T-helper 1 cell treated with Interleukin-12 subunit alpha and Interleukin-12 subunit beta and Interleukin-4 antibody, amounts not matched to agents 30 μg/mL and 1 μg/mL, for 36 hours (primary cell): Measurements from ENCODE around the gene DMTF1.
"Not testable (repeated sequence)": the region's sequence is repeated elsewhere in the genome, so short reads cannot be mapped to it uniquely, and the experiment has no call there.

Source experiments
- H3K27ac Mint-ChIP-seq: one replicate; pipeline ENCODE4 v1.8.0; 2021; ENCODE audit warnings: mild to moderate bottlenecking, mixed read lengths
- H3K27me3 Mint-ChIP-seq: one replicate; pipeline ENCODE4 v1.8.0; 2021; ENCODE audit warnings: low read depth, mixed read lengths
- H3K36me3 Mint-ChIP-seq: one replicate; pipeline ENCODE4 v1.8.0; 2021; ENCODE audit warnings: low read depth, mixed read lengths
- H3K4me1 Mint-ChIP-seq: one replicate; pipeline ENCODE4 v1.8.0; 2021; ENCODE audit warnings: low read depth, mixed read lengths
- H3K4me3 Mint-ChIP-seq: one replicate; pipeline ENCODE4 v1.8.0; 2021; ENCODE audit warnings: mild to moderate bottlenecking, moderate library complexity, mixed read lengths
- H3K9me3 Mint-ChIP-seq: one replicate; pipeline ENCODE4 v1.8.0; 2021; ENCODE audit warnings: mixed read lengths

DMTF1 gene

DNA sequence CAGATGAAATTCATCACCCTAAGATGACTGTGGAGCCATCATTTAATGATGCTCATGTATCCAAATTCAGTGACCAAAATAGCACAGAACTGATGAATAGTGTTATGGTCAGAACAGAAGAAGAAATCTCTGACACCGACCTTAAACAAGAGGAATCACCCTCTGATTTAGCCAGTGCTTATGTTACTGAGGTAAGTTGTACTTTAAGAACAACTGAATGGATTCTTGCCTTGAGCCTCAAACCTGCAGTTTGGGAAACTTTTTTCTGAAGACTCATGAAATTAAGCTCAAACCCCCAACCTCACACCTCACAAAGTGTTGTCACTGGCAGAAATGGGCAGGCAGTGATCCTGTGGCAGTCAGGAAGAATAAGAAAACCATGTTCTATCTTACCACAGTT, 41.7 kb downstream of the DMTF1 start:
- no peak overlapping the region for H3K4me3 Mint-ChIP-seq
- H3K36me3 Mint-ChIP-seq: peaks cover 52% of the 10 kb centered on the region
- no peaks in the 10 kb centered on the region for H3K27me3 Mint-ChIP-seq
- H3K9me3 Mint-ChIP-seq: no peaks in the 10 kb centered on the region
- peaks cover 6% of the 10 kb centered on the region for H3K4me1 Mint-ChIP-seq
- no peak overlapping the region for H3K27ac Mint-ChIP-seq

GRCh38 chr7:87199241-87199640, 47.0 kb downstream of the DMTF1 start:
- Mint-ChIP-seq H3K27ac (peak overlapping the region; percentile 19), H3K27me3 (no peaks in the 10 kb centered on the region), H3K4me3 (no peak overlapping the region), H3K36me3 (peaks cover 74% of the 10 kb centered on the region), H3K9me3 (peaks cover 14% of the 10 kb centered on the region), H3K4me1 (peaks cover 26% of the 10 kb centered on the region)

DNA sequence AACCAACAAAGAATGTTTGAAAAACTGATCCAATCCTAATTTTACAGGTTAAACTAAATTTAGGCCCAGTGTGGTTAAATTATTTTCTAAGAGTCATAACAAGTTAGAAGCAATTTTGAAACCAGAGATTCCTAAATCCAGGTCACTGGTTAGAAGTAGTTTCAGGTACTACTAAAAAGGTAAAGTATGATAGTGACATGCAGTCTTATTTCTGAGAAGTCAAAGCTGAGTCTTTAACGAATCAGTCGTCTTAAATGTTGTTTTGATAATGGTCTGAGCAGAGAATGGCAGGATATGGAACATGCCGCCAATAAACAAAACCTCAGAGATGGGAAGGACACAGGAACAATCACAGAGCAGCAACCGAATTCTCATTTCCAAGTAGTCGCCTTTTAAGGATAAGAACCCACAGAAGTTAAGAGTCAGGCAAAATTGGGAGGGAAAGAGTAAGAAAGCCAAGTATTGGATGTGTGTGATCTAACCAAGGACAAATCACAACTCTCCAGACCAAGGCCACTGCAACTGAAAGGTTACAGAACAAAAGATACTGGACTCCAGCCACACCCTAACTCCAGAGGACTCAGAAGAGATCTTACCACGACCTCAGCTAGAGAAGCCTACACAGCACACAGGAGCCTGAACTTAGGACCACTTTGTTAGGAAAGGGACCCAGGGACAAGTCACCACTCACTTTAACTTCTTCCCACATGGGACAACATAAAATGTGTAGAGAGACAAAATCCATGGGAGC, 47.6 kb downstream of the DMTF1 start:
- H3K4me3 Mint-ChIP-seq: no peak overlapping the region
- no peaks in the 10 kb centered on the region for H3K27me3 Mint-ChIP-seq
- peak overlapping the region; percentile 10 for H3K27ac Mint-ChIP-seq
- H3K9me3 Mint-ChIP-seq: peaks cover 20% of the 10 kb centered on the region
- peaks cover 78% of the 10 kb centered on the region for H3K36me3 Mint-ChIP-seq
- H3K4me1 Mint-ChIP-seq: peaks cover 26% of the 10 kb centered on the region

- Mint-ChIP-seq H3K9me3 (peaks cover 34% of the 10 kb centered on the region), H3K4me3 (no peak overlapping the region), H3K27ac (no peak overlapping the region), H3K4me1 (peaks cover 26% of the 10 kb centered on the region), H3K27me3 (no peaks in the 10 kb centered on the region), H3K36me3 (peaks cover 80% of the 10 kb centered on the region)
Observed at GRCh38 chr7:87202208-87202607, 50.0 kb downstream of the DMTF1 start.

GRCh38 chr7:87202705-87203104, 50.5 kb downstream of the DMTF1 start:
- Mint-ChIP-seq H3K27me3 (no peaks in the 10 kb centered on the region), H3K9me3 (peaks cover 34% of the 10 kb centered on the region), H3K36me3 (peaks cover 80% of the 10 kb centered on the region), H3K4me3 (no peak overlapping the region), H3K27ac (no peak overlapping the region), H3K4me1 (peaks cover 24% of the 10 kb centered on the region)

DNA sequence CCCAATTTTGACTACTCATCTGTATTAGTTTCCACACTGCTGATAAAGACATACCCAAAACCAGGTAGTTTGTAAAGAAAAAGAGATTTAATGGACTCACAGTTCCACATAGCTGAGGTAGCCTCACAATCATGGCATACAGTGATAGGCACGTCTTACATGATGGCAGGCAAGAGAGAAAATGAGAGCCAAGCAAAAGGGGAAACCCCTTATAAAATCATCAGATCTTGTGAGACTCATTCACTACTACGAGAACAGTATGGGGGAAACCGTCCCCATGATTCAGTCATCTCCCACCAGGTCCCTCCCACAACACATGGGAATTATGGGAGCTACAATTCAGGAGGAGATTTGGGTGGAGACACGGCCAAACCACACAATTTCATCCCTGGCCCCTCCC, 51.7 kb downstream of the DMTF1 start:
- H3K9me3 Mint-ChIP-seq: peaks cover 34% of the 10 kb centered on the region
- H3K27ac Mint-ChIP-seq: peak overlapping the region; percentile 62
- peaks cover 81% of the 10 kb centered on the region for H3K36me3 Mint-ChIP-seq
- not testable (repeated sequence) for H3K27me3 Mint-ChIP-seq, H3K4me3 Mint-ChIP-seq
- H3K4me1 Mint-ChIP-seq: peaks cover 35% of the 10 kb centered on the region

GRCh38 chr7:87204933-87205332, 52.7 kb downstream of the DMTF1 start:
- Mint-ChIP-seq H3K4me3 (no peak overlapping the region), H3K27me3 (no peaks in the 10 kb centered on the region), H3K36me3 (peaks cover 77% of the 10 kb centered on the region), H3K9me3 (peaks cover 34% of the 10 kb centered on the region), H3K4me1 (peaks cover 31% of the 10 kb centered on the region), H3K27ac (no peak overlapping the region)

- H3K4me1 Mint-ChIP-seq: peaks cover 31% of the 10 kb centered on the region
- H3K36me3 Mint-ChIP-seq: peaks cover 71% of the 10 kb centered on the region
- H3K27ac Mint-ChIP-seq, H3K27me3 Mint-ChIP-seq, H3K4me3 Mint-ChIP-seq: not testable (repeated sequence)
- H3K9me3 Mint-ChIP-seq: peaks cover 34% of the 10 kb centered on the region
Observed at GRCh38 chr7:87205701-87206100, 53.4 kb downstream of the DMTF1 start.

DNA sequence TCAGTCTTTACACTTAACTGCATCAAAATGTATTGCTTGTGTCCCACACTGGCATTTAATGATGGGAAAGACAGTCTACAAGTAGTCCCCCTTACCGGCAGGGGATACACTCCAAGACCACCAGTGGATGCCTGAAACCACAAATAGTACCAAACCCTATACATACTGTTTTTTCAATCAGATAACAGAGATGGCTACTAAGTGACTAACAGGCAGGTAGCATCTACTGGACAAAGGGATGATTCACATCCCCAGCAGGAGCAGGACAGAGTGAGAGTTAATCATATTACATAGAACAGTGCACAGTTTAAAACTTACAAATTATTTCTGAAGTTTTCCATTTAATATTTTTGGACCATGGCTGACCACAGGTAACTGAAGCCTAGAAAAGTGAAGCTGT, 54.1 kb downstream of the DMTF1 start:
- H3K4me3 Mint-ChIP-seq: no peak overlapping the region
- no peaks in the 10 kb centered on the region for H3K27me3 Mint-ChIP-seq
- peaks cover 30% of the 10 kb centered on the region for H3K4me1 Mint-ChIP-seq
- no peak overlapping the region for H3K27ac Mint-ChIP-seq
- H3K9me3 Mint-ChIP-seq: peaks cover 34% of the 10 kb centered on the region
- peaks cover 66% of the 10 kb centered on the region for H3K36me3 Mint-ChIP-seq

DNA sequence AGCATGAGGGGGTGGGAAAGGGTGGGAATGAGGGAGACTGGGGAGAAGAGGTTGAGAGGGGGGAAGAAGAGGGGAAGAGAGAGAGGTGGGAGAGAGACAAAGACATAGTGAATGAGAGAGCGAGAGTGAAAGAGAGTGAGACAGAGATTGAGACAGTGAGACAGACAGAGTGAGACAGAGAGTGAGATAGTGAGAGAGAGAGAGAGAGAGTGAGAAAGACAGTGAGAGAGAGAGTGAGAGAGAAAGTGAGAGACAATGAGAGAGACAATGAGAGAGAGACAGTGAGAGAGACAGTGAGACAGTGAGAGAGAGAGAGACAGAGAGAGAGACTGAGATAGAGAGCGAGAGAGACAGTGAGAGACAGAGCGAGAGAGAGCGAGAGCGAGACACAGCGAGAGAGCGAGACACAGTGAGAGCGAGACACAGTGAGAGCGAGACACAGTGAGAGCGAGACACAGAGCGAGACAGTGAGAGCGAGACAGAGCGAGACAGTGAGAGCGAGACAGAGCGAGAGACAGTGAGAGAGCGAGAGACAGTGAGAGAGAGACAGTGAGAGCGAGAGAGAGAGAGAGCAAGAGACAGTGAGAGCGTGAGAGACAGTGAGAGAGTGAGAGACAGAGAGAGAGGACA, 57.2 kb downstream of the DMTF1 start:
- Mint-ChIP-seq H3K9me3 (peaks cover 18% of the 10 kb centered on the region), H3K36me3 (peaks cover 43% of the 10 kb centered on the region), H3K27me3 (no peaks in the 10 kb centered on the region), H3K4me1 (peaks cover 53% of the 10 kb centered on the region), H3K27ac (peak overlapping the region; percentile 46), H3K4me3 (peak overlapping the region; percentile 2)

- no peaks in the 10 kb centered on the region for H3K27me3 Mint-ChIP-seq
- H3K36me3 Mint-ChIP-seq: peaks cover 34% of the 10 kb centered on the region
- no peak overlapping the region for H3K4me3 Mint-ChIP-seq
- peaks cover 56% of the 10 kb centered on the region for H3K4me1 Mint-ChIP-seq
- peaks cover 10% of the 10 kb centered on the region for H3K9me3 Mint-ChIP-seq
- H3K27ac Mint-ChIP-seq: no peak overlapping the region
Observed at GRCh38 chr7:87210506-87210905, 58.3 kb downstream of the DMTF1 start.

GRCh38 chr7:87212498-87212897, 60.2 kb downstream of the DMTF1 start:
- Mint-ChIP-seq H3K4me1 (peaks cover 70% of the 10 kb centered on the region), H3K9me3 (no peaks in the 10 kb centered on the region), H3K36me3 (peaks cover 25% of the 10 kb centered on the region), H3K4me3 (peak overlapping the region; percentile 87), H3K27me3 (no peaks in the 10 kb centered on the region), H3K27ac (peak overlapping the region; percentile 98)

- peak overlapping the region; percentile 98 for H3K27ac Mint-ChIP-seq
- H3K36me3 Mint-ChIP-seq: peaks cover 21% of the 10 kb centered on the region
- no peaks in the 10 kb centered on the region for H3K9me3 Mint-ChIP-seq
- peak overlapping the region; percentile 87 for H3K4me3 Mint-ChIP-seq
- peaks cover 71% of the 10 kb centered on the region for H3K4me1 Mint-ChIP-seq
- H3K27me3 Mint-ChIP-seq: no peaks in the 10 kb centered on the region
Observed at GRCh38 chr7:87213252-87213651, 61.0 kb downstream of the DMTF1 start.

GRCh38 chr7:87213811-87214210, 61.6 kb downstream of the DMTF1 start:
- Mint-ChIP-seq H3K27me3 (no peaks in the 10 kb centered on the region), H3K4me3 (peak overlapping the region; percentile 43), H3K27ac (peak overlapping the region; percentile 76), H3K36me3 (peaks cover 17% of the 10 kb centered on the region), H3K9me3 (no peaks in the 10 kb centered on the region), H3K4me1 (peaks cover 70% of the 10 kb centered on the region)

DNA sequence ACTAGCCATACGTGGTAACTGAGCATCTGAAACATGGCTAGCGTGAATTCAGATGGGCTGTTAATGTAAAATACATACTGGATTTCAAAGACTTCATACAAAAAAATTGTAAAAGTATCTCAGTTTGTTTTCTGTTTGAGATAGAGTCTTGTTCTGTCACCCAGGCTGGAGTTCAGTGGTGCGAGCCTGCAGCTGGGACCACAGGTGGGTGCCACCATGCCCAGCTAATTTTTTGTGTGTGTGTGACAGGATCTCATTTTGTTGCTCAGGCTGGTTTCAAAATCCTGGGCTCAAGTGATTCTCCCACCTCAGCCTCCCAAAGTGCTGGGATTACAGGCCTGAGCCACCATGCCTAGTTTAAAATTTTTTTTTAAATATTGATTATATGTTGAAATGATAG, 62.8 kb downstream of the DMTF1 start:
- peak overlapping the region; percentile 76 for H3K27ac Mint-ChIP-seq
- H3K9me3 Mint-ChIP-seq: no peaks in the 10 kb centered on the region
- peaks cover 67% of the 10 kb centered on the region for H3K4me1 Mint-ChIP-seq
- H3K27me3 Mint-ChIP-seq: no peaks in the 10 kb centered on the region
- H3K4me3 Mint-ChIP-seq: no peak overlapping the region
- H3K36me3 Mint-ChIP-seq: peaks cover 12% of the 10 kb centered on the region
